HepG2 (cell line): ENCODE data around the gene FAM83G. TPM values are rescaled to one million over a fixed set of nuclear protein-coding genes. Genes with fewer than 3 reads are reported as not detected.

Experiments
- ATM ChIP-seq: fragments of 450-650 bp; IDR thresholded peaks from 2 replicates; pipeline ENCODE4 v1.7.1; 2017; ENCODE audit warnings: mild to moderate bottlenecking, borderline replicate concordance
- CC2D1A ChIP-seq: sonication (generic); formaldehyde crosslinking; IDR thresholded peaks from 2 replicates; pipeline ENCODE4 v1.8.1; 2023; ENCODE audit warnings: mild to moderate bottlenecking, missing genetic modification reagents
- CHCHD3 ChIP-seq: sonication (generic); formaldehyde crosslinking; IDR thresholded peaks from 2 replicates; pipeline ENCODE4 v1.8.0; 2022; ENCODE audit warnings: mild to moderate bottlenecking, missing genetic modification reagents, moderate library complexity
- GATAD1 ChIP-seq: IDR thresholded peaks from 2 replicates; pipeline ENCODE4 v1.6.1; 2016; ENCODE audit warnings: missing genetic modification reagents, missing compliant biosample characterization
- KDM6A ChIP-seq: IDR thresholded peaks from 2 replicates; pipeline ENCODE4 v1.6.1; 2016; ENCODE audit warnings: low read depth
- LBX2 ChIP-seq: sonication (generic); formaldehyde crosslinking; IDR thresholded peaks from 2 replicates; pipeline ENCODE4 v1.5.0; 2020; ENCODE audit warnings: missing genetic modification reagents, mild to moderate bottlenecking, borderline replicate concordance
- LCORL ChIP-seq, 2 experiments: fragments of 450-650 bp in 1 of 2; sonication (generic) in 1 of 2; formaldehyde crosslinking in 1 of 2; IDR thresholded peaks; 2 replicates each; pipeline versions ENCODE4 v1.5.0 to v1.6.1; 2017 to 2020; ENCODE audit warnings: antibody characterized with exemption in 1 of 2, missing genetic modification reagents in 1 of 2
- LRRFIP1 ChIP-seq: sonication (generic); formaldehyde crosslinking; conservative IDR thresholded peaks from 2 replicates; pipeline ENCODE4 v1.4.0; 2020; ENCODE audit warnings: missing genetic modification reagents
- MAFF ChIP-seq: IDR thresholded peaks from 2 replicates; pipeline ENCODE4 v1.6.1; 2011; ENCODE audit warnings: low read depth, low read length, improper control_type of control experiment
- MAX ChIP-seq: IDR thresholded peaks from 2 replicates; pipeline ENCODE4 v1.6.1; 2012; ENCODE audit warnings: inconsistent platforms
- MBNL3 ChIP-seq: fragments of 250-450 bp; sonication (Bioruptor Pico); conservative IDR thresholded peaks from 2 replicates; pipeline ENCODE4 v1.8.0; 2022; ENCODE audit warnings: mild to moderate bottlenecking, inconsistent platforms
- NCOA5 ChIP-seq: sonication (generic); formaldehyde crosslinking; IDR thresholded peaks from 2 replicates; pipeline ENCODE4 v1.4.0; 2020; ENCODE audit warnings: missing genetic modification reagents
- POLR2G ChIP-seq: fragments of 200-400 bp; formaldehyde crosslinking; IDR thresholded peaks from 2 replicates; pipeline ENCODE4 v1.6.1; 2018; ENCODE audit warnings: mild to moderate bottlenecking, low read depth, low read length, moderate library complexity
- RBM22 ChIP-seq: fragments of 200-400 bp; formaldehyde crosslinking; optimal IDR thresholded peaks from 2 replicates; pipeline ENCODE3; 2017; ENCODE audit warnings: mild to moderate bottlenecking, low read length, moderate library complexity
- SOX13 ChIP-seq, 3 experiments: fragments of 450-650 bp in 1 of 3; sonication (generic) in 1 of 3; formaldehyde crosslinking in 1 of 3; IDR thresholded peaks in 2 of 3; conservative IDR thresholded peaks in 1 of 3; 2 replicates each; pipeline versions ENCODE4 v1.5.0 to v1.6.1; 2016 to 2020; ENCODE audit warnings: antibody characterized with exemption in 1 of 3, mild to moderate bottlenecking in 1 of 3, missing compliant biosample characterization in 1 of 3, missing genetic modification reagents in 1 of 3, moderate library complexity in 1 of 3
- SOX6 ChIP-seq, 2 experiments: fragments of 450-650 bp in 1 of 2; sonication (generic) in 1 of 2; formaldehyde crosslinking in 1 of 2; IDR thresholded peaks; 2 replicates each; pipeline versions ENCODE4 v1.4.0 to v1.6.1; 2017 to 2020; ENCODE audit warnings: antibody characterized with exemption in 1 of 2, mild to moderate bottlenecking in 1 of 2, missing genetic modification reagents in 1 of 2
- ZBTB25 ChIP-seq: IDR thresholded peaks from 2 replicates; pipeline ENCODE4 v1.6.1; 2018; ENCODE audit warnings: missing genetic modification reagents
- ZBTB33 ChIP-seq: sonication (generic); formaldehyde crosslinking; IDR thresholded peaks from 2 replicates; pipeline ENCODE4 v1.4.0; 2020; ENCODE audit warnings: missing genetic modification reagents
- ZNF10 ChIP-seq: sonication (generic); formaldehyde crosslinking; IDR thresholded peaks from 2 replicates; pipeline ENCODE4 v1.4.0; 2020; ENCODE audit warnings: mild to moderate bottlenecking, low read depth, missing genetic modification reagents, borderline replicate concordance
- ZNF264 ChIP-seq: sonication (generic); formaldehyde crosslinking; IDR thresholded peaks from 2 replicates; pipeline ENCODE4 v1.4.0; 2020; ENCODE audit warnings: missing genetic modification reagents
- ZNF577 ChIP-seq: sonication (generic); formaldehyde crosslinking; IDR thresholded peaks from 2 replicates; pipeline ENCODE4 v1.4.0; 2020; ENCODE audit warnings: mild to moderate bottlenecking, low read depth, missing genetic modification reagents, borderline replicate concordance
- ZNF598 ChIP-seq: sonication (generic); formaldehyde crosslinking; IDR thresholded peaks from 2 replicates; pipeline ENCODE4 v1.5.1; 2020; ENCODE audit warnings: mild to moderate bottlenecking, missing genetic modification reagents, borderline replicate concordance
- ZNF776 ChIP-seq: sonication (generic); formaldehyde crosslinking; IDR thresholded peaks from 2 replicates; pipeline ENCODE4 v1.4.0; 2020; ENCODE audit warnings: mild to moderate bottlenecking, missing genetic modification reagents
- ZNF83 ChIP-seq: sonication (generic); formaldehyde crosslinking; IDR thresholded peaks from 2 replicates; pipeline ENCODE4 v1.4.0; 2020; ENCODE audit warnings: missing genetic modification reagents, mild to moderate bottlenecking, borderline replicate concordance
- ZSCAN25 ChIP-seq: sonication (generic); formaldehyde crosslinking; IDR thresholded peaks from 2 replicates; pipeline ENCODE4 v1.8.0; 2022; ENCODE audit warnings: mild to moderate bottlenecking, missing genetic modification reagents
- polyA plus RNA-seq, 8 experiments: library from polyadenylated mRNA; depleted of rRNA in 3 of 8; stranded (reverse) in 7 of 8; unstranded in 1 of 8; fragments of >200 nt; fragmentation: Illumina TruSeq in 4 of 8; extraction: Trizol in 4 of 8; gene quantifications; 2 replicates each; pipeline versions ENCODE4 v1.2.1 to v1.2.3, GENCODE V29; 2011 to 2016; ENCODE audit warnings: low read depth in 4 of 8, missing spikeins in 1 of 8, mixed read lengths in 1 of 8; ENCODE audit not compliant: insufficient read depth in 1 of 8
- total RNA-seq, 5 experiments: library from RNA; depleted of rRNA; stranded (reverse); fragments of >200 nt; fragmentation: Illumina TruSeq; extraction: Trizol; gene quantifications; 2 replicates each; pipeline ENCODE4 v1.2.3, GENCODE V29; 2016; ENCODE audit warnings: low read depth in 1 of 5

Gene FAM83G
- total and polyA plus RNA-seq, 2 of the 13 experiments (the other 11 are each of a cell fraction or from before 2014, with no cell fraction given) = 13.7 to 18.6 TPM

- TF ChIP-seq GATAD1 (no peak), ZNF598 (CRISPR knock-in tag) (no peak), ZBTB25 (CRISPR knock-in tag) (no peak), NCOA5 (CRISPR knock-in tag) (no peak), POLR2G (no peak), LCORL (IDR thresholded peaks at IDR 0.05) (no peak), LCORL (CRISPR knock-in tag; IDR thresholded peaks at IDR 0.05) (no peak), RBM22 (no peak), KDM6A (no peak), ZNF776 (CRISPR knock-in tag) (no peak), ZBTB33 (CRISPR knock-in tag) (no peak), SOX13 (IDR thresholded peaks at IDR 0.05) (no peak), SOX13 (CRISPR knock-in tag; conservative IDR thresholded peaks at IDR 0.05 in 1 of 2, IDR thresholded peaks at IDR 0.05 in 1 of 2) (peak in 1 of 2 experiments; percentile 33; a peak in 1 of 4 replicates), ATM (no peak), SOX6 (IDR thresholded peaks at IDR 0.05) (no peak), SOX6 (CRISPR knock-in tag; IDR thresholded peaks at IDR 0.05) (peak; percentile 67), CHCHD3 (CRISPR knock-in tag) (no peak), LRRFIP1 (CRISPR knock-in tag) (no peak), MAFF (no peak), ZNF577 (no peak), MAX (no peak), MBNL3 (no peak), ZNF264 (CRISPR knock-in tag) (no peak), LBX2 (CRISPR knock-in tag) (no peak), ZNF10 (CRISPR knock-in tag) (no peak), ZNF83 (CRISPR knock-in tag) (no peak), CC2D1A (CRISPR knock-in tag) (no peak), ZSCAN25 (no peak)
These were observed 83.6 kb downstream of the FAM83G start (continued) for GRCh38 chr17:18920911-18921441.
